HEK293T (cell line): Measurements from ENCODE around the gene PHC2.

Source experiments
- CTCF ChIA-PET: fragments of 350-600 bp; formaldehyde crosslinking; extraction: SDS; loops from one replicate; lab custom pipeline; 2021; ENCODE audit warnings: antibody characterized with exemption, inconsistent platforms; lab: Yijun Ruan, JAX
- POLR2A ChIA-PET: fragments of 350-600 bp; formaldehyde crosslinking; extraction: SDS; loops from one replicate; lab custom pipeline; 2020; ENCODE audit warnings: antibody characterized with exemption, inconsistent platforms; lab: Yijun Ruan, JAX
- DNase-seq: peaks from one replicate; pipeline ENCODE4 v3.0.0; 2012; ENCODE audit warnings: mixed read lengths; ENCODE audit errors: extremely low spot score
- ARNT ChIP-seq: fragments of 450-650 bp; IDR thresholded peaks from 2 replicates; pipeline ENCODE4 v1.6.1; 2017; ENCODE audit warnings: mild to moderate bottlenecking
- BHLHE40 ChIP-seq: fragments of 450-650 bp; IDR thresholded peaks from 2 replicates; pipeline ENCODE4 v1.6.1; 2016; ENCODE audit warnings: mild to moderate bottlenecking, moderate library complexity, borderline replicate concordance
- CTBP1 ChIP-seq: fragments of 450-650 bp; IDR thresholded peaks from 2 replicates; pipeline ENCODE4 v1.6.1; 2016; ENCODE audit warnings: borderline replicate concordance
- ELF4 ChIP-seq: fragments of 450-650 bp; IDR thresholded peaks from 2 replicates; pipeline ENCODE4 v1.6.1; 2017; ENCODE audit warnings: antibody characterized with exemption
- FOXA1 ChIP-seq: fragments of 450-650 bp; IDR thresholded peaks from 2 replicates; pipeline ENCODE4 v1.6.1; 2016; ENCODE audit warnings: mild to moderate bottlenecking
- FOXK2 ChIP-seq: fragments of 450-650 bp; IDR thresholded peaks from 2 replicates; pipeline ENCODE4 v1.6.1; 2016; ENCODE audit warnings: mild to moderate bottlenecking
- FOXM1 ChIP-seq: fragments of 450-650 bp; IDR thresholded peaks from 2 replicates; pipeline ENCODE4 v1.6.1; 2017; ENCODE audit warnings: mild to moderate bottlenecking, borderline replicate concordance
- HDGF ChIP-seq: fragments of 450-650 bp; IDR thresholded peaks from 2 replicates; pipeline ENCODE4 v1.6.1; 2017; ENCODE audit warnings: antibody characterized with exemption, borderline replicate concordance
- L3MBTL2 ChIP-seq: fragments of 450-650 bp; conservative IDR thresholded peaks from 2 replicates; pipeline ENCODE4 v1.6.1; 2016; ENCODE audit warnings: mild to moderate bottlenecking
- LEF1 ChIP-seq: fragments of 450-650 bp; IDR thresholded peaks from 2 replicates; pipeline ENCODE4 v1.6.1; 2017; ENCODE audit warnings: mild to moderate bottlenecking, borderline replicate concordance
- NFRKB ChIP-seq: fragments of 450-650 bp; IDR thresholded peaks from 2 replicates; pipeline ENCODE4 v1.6.1; 2016; ENCODE audit warnings: mild to moderate bottlenecking, moderate library complexity
- PKNOX1 ChIP-seq: fragments of 450-650 bp; IDR thresholded peaks from 2 replicates; pipeline ENCODE4 v1.6.1; 2016
- SP1 ChIP-seq: fragments of 450-650 bp; IDR thresholded peaks from 2 replicates; pipeline ENCODE4 v1.6.1; 2017
- SUZ12 ChIP-seq: fragments of 450-650 bp; IDR thresholded peaks from 2 replicates; pipeline ENCODE4 v1.6.1; 2016; ENCODE audit warnings: mild to moderate bottlenecking
- TARDBP ChIP-seq: fragments of 450-650 bp; IDR thresholded peaks from 2 replicates; pipeline ENCODE4 v1.6.1; 2016
- ZNF384 ChIP-seq: fragments of 450-650 bp; IDR thresholded peaks from 2 replicates; pipeline ENCODE4 v1.6.1; 2016

Gene PHC2

GRCh38 chr1:33342041-33342723 is 88.7 kb downstream of the PHC2 start:
- TF ChIP-seq BHLHE40 (no peak), ELF4 (no peak), L3MBTL2 (no peak), HDGF (no peak), FOXA1 (no peak), SUZ12 (no peak), LEF1 (no peak), ZNF384 (no peak), NFRKB (no peak), PKNOX1 (no peak), ARNT (no peak), FOXM1 (no peak), TARDBP (no peak), SP1 (no peak), FOXK2 (no peak), CTBP1 (no peak)
- no peak for DNase-seq
- CTCF ChIA-PET = interaction anchor here (0.6 to 1.2 kb wide), 2 partner anchors 47 to 934 kb away, joined by 3 to 4 read pairs; no protein-coding TSS in a partner anchor
- POLR2A ChIA-PET = interaction anchor here (1.2 kb wide), 1 partner anchor 215 kb away, joined by 6 read pairs; no protein-coding TSS in a partner anchor

- ChIA-PET CTCF (no interaction called here), POLR2A (no interaction called here)
- TF ChIP-seq FOXM1 = no peak
- no peak for TF ChIP-seq NFRKB
- no peak for TF ChIP-seq CTBP1
- no peak for TF ChIP-seq SP1
- TF ChIP-seq BHLHE40 = no peak
- TF ChIP-seq ELF4 = no peak
- no peak for TF ChIP-seq HDGF
- TF ChIP-seq ZNF384 = no peak
- no peak for TF ChIP-seq PKNOX1
- no peak for TF ChIP-seq FOXA1
- TF ChIP-seq L3MBTL2 = no peak
- no peak for TF ChIP-seq ARNT
- TF ChIP-seq LEF1 = no peak
- TF ChIP-seq TARDBP = no peak
- TF ChIP-seq FOXK2 = no peak
- no peak for TF ChIP-seq SUZ12
- DNase-seq = no peak
Observed at GRCh38 chr1:33341190-33341589, 89.7 kb downstream of the PHC2 start.

DNA sequence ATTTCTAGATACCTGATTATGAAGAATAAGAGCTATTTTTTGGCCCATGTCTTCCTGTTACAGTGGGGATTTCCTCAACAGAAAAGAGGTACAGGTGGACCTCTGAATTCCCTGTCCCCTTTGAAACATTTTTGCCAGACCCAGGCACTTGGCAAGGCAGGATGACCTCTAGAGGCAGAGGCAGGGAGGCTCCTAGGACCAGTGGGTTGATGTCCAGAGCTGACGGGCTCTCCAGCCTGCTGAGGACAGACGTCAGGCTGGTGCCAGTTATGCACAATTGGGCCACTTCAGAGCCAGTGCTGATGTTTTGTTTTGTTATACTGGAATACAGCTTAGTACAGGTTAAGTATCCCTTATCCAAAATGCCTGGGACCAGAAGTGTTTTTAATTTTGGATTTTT is 91.5 kb downstream of the PHC2 start:
- CTCF ChIA-PET = interaction anchor here (0.6 to 1.0 kb wide), 3 partner anchors 17 to 218 kb away, joined by 3 read pairs; no protein-coding TSS in a partner anchor
- POLR2A ChIA-PET = interaction anchor here (1.1 to 2.9 kb wide), 2 partner anchors 10 to 12 kb away, joined by 3 to 15 read pairs; no protein-coding TSS in a partner anchor
- TF ChIP-seq ELF4 (no peak), ZNF384 (no peak), TARDBP (no peak), ARNT (no peak), FOXK2 (no peak), CTBP1 (no peak), FOXA1 (no peak), SP1 (no peak)
- DNase-seq = no peak

GRCh38 chr1:33338440-33339211 is 92.3 kb downstream of the PHC2 start:
- POLR2A ChIA-PET = interaction anchor here (0.6 to 2.9 kb wide), 4 partner anchors 11 to 34 kb away, joined by 3 to 15 read pairs (median 4); no protein-coding TSS in a partner anchor
- CTCF ChIA-PET = interaction anchor here (0.6 to 1.0 kb wide), 3 partner anchors 43 to 217 kb away, joined by 3 read pairs; no protein-coding TSS in a partner anchor
- TF ChIP-seq SP1 = no peak
- peak; percentile 72 for TF ChIP-seq L3MBTL2
- TF ChIP-seq ARNT = no peak
- peak; percentile 61 for DNase-seq

DNA sequence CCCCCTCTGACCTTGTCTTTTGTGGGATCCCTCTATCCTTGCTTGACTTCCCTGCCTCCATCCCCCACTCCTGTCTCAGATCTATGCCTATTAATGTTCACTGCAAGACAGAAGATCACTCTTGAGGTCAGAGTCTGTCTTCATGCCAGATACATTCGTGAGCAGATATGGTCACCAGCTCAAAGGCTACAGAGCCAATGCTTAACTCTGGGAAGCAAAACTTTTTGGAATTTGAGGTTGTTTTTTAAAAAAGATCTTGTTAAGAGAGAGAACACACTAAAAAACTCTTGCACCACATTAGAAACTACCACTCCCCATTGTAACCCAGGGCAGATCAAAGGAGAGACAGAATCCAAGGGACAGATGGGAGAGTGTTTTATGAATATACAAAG is 92.9 kb downstream of the PHC2 start:
- TF ChIP-seq NFRKB (no peak), LEF1 (no peak), ARNT (no peak), ZNF384 (no peak), FOXK2 (no peak), SUZ12 (no peak), HDGF (no peak), FOXA1 (no peak), BHLHE40 (no peak), ELF4 (no peak)
- POLR2A ChIA-PET = interaction anchor here (0.6 to 2.9 kb wide), 4 partner anchors 12 to 34 kb away, joined by 3 to 15 read pairs (median 4); no protein-coding TSS in a partner anchor
- CTCF ChIA-PET = interaction anchor here (1.0 kb wide), 1 partner anchor 43 kb away, joined by 3 read pairs; no protein-coding TSS in a partner anchor
- no peak for DNase-seq

DNA sequence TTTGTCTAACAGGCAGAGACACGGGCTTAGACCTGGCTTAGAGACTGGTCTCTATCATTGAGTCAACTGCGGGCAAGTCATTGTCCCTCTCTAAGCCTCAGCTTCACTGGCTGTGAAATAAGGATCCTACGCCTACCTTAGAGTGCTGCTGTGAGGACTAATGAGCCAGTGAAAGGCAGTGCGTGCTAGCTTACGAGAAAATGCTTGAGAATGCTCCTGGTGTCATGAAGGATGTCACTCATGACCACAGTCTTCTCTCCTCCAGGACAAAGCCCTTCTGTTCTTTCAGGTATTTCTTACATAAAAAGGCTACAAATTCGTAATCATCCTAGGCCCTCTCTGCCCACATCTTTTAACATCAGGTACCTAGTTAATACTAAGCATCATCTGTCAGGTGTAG is 93.5 kb downstream of the PHC2 start:
- POLR2A ChIA-PET = interaction anchor here (2.9 kb wide), 1 partner anchor 12 kb away, joined by 15 read pairs; no protein-coding TSS in a partner anchor
- no peak for TF ChIP-seq ARNT
- no peak for TF ChIP-seq FOXM1
- TF ChIP-seq SP1 = no peak
- no peak for TF ChIP-seq ZNF384
- no peak for TF ChIP-seq NFRKB
- TF ChIP-seq SUZ12 = no peak
- no peak for TF ChIP-seq CTBP1
- TF ChIP-seq L3MBTL2 = no peak
- no peak for TF ChIP-seq TARDBP
- no peak for TF ChIP-seq FOXK2
- no peak for TF ChIP-seq BHLHE40
- no peak for TF ChIP-seq HDGF
- TF ChIP-seq FOXA1 = no peak
- TF ChIP-seq LEF1 = no peak
- CTCF ChIA-PET = no interaction called here
- no peak for DNase-seq
